Neural progenitor cell (in vitro differentiated cells): ENCODE results near the gene SLC4A8.

Source experiments
- EZH2 ChIP-seq: fragments of 200-600 bp; sonication (generic); IDR thresholded peaks from 2 replicates; pipeline ENCODE4 v1.6.1; 2017; ENCODE audit warnings: antibody characterized with exemption, mild to moderate bottlenecking, moderate library complexity
- TF ChIP-seq, protein P1 (sequence below): fragments of 200-600 bp; sonication (generic); IDR thresholded peaks from 2 replicates; pipeline ENCODE4 v1.5.1; 2017; ENCODE audit warnings: antibody characterized with exemption, mild to moderate bottlenecking

- TF ChIP-seq, protein P1, sequence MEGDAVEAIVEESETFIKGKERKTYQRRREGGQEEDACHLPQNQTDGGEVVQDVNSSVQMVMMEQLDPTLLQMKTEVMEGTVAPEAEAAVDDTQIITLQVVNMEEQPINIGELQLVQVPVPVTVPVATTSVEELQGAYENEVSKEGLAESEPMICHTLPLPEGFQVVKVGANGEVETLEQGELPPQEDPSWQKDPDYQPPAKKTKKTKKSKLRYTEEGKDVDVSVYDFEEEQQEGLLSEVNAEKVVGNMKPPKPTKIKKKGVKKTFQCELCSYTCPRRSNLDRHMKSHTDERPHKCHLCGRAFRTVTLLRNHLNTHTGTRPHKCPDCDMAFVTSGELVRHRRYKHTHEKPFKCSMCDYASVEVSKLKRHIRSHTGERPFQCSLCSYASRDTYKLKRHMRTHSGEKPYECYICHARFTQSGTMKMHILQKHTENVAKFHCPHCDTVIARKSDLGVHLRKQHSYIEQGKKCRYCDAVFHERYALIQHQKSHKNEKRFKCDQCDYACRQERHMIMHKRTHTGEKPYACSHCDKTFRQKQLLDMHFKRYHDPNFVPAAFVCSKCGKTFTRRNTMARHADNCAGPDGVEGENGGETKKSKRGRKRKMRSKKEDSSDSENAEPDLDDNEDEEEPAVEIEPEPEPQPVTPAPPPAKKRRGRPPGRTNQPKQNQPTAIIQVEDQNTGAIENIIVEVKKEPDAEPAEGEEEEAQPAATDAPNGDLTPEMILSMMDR: no peak
- no peak for TF ChIP-seq EZH2
These were observed 3.6 kb downstream of the SLC4A8 start for GRCh38 chr12:51428256-51428655.
